ENCODE data around the gene MISFA.
A peak's percentile ranks its signal among the peaks of the same experiment; 100 is the strongest.
"Not testable (repeated sequence)": the region's sequence is repeated elsewhere in the genome, so short reads cannot be mapped to it uniquely, and the experiment has no call there.

Gene MISFA

DNA sequence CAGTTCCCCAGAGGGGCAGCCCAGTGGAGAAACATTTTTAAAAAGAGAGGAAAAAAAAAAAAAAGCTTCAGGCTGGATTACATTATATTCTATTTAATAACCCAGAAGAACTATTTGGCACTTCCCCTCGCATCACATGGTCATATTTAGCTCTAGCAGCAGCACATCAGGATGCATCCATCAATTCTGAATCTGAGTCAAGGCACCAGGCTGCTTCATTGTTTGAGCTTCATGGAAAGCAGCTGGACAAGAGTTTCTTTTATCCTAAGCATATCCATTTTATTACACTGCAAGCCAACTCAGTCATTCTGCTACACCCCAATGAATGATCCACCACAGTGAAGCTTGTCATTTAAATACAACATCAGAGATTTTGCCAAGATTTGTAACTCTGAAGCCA is 24.6 kb downstream of the MISFA start:
- Histone ChIP-seq H3K4me2 (ENCODE audit: low read length) (no peak overlapping the region), H3K27me3 (ENCODE audit: control insufficient read depth, insufficient read depth, low read length) (no peaks in the 10 kb centered on the region), H3K9ac (ENCODE audit: low read depth, low read length) (no peak overlapping the region), H3K9me3 (replicated peaks; ENCODE audit: low read length) (no peaks in the 10 kb centered on the region), H3K36me3 (ENCODE audit: insufficient read depth, low read length) (no peaks in the 10 kb centered on the region), H3K4me1 (ENCODE audit: control insufficient read depth, insufficient read depth, low read length) (peaks cover under 1% of the 10 kb centered on the region), H3K4me3 (ENCODE audit: low read length) (no peak overlapping the region)

DNA sequence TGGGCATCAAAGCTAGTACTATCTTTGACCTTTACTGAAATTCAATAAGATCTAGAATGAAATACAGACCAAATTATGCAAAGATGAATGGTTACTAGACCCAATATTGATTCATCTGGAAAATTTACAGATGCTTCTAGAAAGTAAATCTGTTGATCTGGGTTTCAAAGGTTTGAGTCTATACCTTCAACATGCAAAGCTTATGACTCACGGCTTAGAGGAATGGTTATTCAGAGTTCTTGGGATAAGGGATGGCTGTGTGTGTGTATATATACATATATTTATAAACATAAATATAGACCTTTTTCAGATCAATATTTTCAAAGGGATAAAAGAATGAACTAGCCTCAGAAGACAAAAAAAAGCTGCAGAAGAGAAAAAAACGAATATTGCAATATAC is 33.3 kb downstream of the MISFA start:
- Histone ChIP-seq H3K4me1 (ENCODE audit: control insufficient read depth, insufficient read depth, low read length) (peaks cover 5% of the 10 kb centered on the region), H3K27me3 (ENCODE audit: control insufficient read depth, insufficient read depth, low read length) (no peaks in the 10 kb centered on the region), H3K36me3 (ENCODE audit: insufficient read depth, low read length) (no peaks in the 10 kb centered on the region), H3K4me3 (ENCODE audit: low read length) (peak overlapping the region; percentile 89), H3K9ac (ENCODE audit: low read depth, low read length) (peak overlapping the region; percentile 95), H3K9me3 (replicated peaks; ENCODE audit: low read length) (no peaks in the 10 kb centered on the region), H3K4me2 (ENCODE audit: low read length) (peak overlapping the region; percentile 92)

DNA sequence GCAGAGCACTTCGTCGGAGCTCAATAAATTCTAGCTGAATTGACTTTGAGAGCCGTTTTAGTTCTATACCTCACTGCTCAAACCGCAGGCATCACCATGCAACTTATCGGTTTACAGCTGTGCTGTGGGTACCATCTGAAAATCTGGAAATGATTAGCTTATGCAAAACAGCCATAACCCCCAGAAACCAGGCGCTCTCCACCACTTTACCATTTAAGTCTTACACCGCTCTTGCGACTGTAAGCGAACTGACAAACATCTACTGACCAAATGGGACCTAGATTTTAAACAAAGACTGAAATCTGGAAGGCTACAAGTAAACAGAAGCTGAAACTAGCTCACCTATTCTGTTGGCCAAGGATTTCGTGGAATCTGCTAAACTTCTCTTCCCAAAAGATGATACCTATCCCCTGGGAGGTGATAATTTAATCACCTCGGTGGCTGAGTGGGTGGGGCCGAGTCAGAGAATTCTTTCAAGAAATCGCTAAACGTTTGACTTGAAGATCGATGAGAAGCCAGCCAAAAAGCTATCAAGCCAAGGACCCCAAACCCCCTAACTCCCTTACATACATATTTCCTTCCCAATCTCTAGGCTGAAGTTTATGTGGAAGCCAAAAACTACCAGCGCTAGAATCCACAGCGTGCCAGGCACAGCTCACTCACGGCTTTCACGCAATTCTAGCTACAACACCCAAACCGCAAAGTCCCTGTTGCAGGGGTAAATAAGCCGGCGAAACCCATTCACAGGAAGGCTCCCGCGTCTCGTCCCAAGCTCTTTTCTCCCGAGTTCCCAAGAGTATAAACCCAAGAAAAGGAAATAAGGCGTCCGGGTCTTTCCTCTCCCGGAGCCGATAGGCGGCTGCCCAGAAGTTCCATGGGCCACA is 33.9 kb downstream of the MISFA start:
- Histone ChIP-seq H3K36me3 (ENCODE audit: insufficient read depth, low read length) (no peaks in the 10 kb centered on the region), H3K4me2 (ENCODE audit: low read length) (peak overlapping the region; percentile 92), H3K27me3 (ENCODE audit: control insufficient read depth, insufficient read depth, low read length) (no peaks in the 10 kb centered on the region), H3K4me1 (ENCODE audit: control insufficient read depth, insufficient read depth, low read length) (peaks cover 5% of the 10 kb centered on the region), H3K9me3 (replicated peaks; ENCODE audit: low read length) (no peaks in the 10 kb centered on the region), H3K9ac (ENCODE audit: low read depth, low read length) (peak overlapping the region; percentile 95), H3K4me3 (ENCODE audit: low read length) (peak overlapping the region; percentile 89)

DNA sequence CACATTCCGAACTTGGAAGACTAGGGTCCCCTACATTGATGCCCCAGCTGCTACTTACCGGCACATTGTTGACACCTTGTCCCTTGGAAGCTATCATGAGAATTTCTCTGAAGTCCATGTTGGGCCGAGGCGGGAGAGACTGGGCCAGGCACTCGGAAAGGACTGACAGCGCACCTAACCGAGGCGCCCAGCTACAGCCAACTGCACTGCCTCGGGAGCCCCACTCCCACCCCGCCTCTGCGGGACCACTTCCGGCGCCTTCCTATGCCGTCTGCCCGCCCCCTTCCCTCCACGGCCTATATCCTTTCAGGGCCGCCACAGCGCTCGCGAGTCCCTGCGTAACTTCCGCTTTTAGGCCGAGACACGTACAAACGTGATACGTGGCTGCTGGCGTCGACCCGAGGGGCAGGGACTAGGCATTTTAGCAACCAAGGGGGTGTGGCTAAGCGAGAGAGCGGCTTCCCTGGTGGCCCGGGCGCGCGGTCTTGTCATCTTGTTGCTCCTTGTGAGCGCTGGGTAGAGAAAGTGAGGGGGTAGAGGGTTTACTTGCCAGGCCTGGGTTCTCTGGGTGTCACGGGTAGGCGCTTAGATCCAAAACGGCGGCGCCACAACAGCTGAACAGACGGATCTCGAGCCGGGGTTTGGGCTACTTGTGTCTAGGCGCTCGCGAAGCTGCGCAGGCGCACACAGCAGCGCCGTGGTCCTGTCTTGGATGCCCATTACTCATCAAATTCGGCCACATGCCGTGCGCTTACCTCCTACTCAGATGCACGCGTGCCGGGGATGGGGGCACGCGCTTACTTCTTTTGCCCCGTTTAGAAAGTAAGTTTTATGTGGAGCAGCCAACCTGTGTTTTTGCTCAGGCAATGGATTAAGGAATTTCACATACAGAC is 34.8 kb downstream of the MISFA start, which contains the start of gene SPTY2D1:
Gene SPTY2D1 (minus strand): TSS at position 203 of the 893 bp plus-strand sequence. CDS start 85 bp downstream, at position 118.
- H3K4me1 ChIP-seq (ENCODE audit: control insufficient read depth, insufficient read depth, low read length): peaks cover 5% of the 10 kb centered on the region
- H3K4me2 ChIP-seq (ENCODE audit: low read length): peak within 1 kb of the TSS; percentile 92
- H3K27me3 ChIP-seq (ENCODE audit: control insufficient read depth, insufficient read depth, low read length): peaks cover 3% of the 10 kb centered on the region
- peak within 1 kb of the TSS; percentile 95 for H3K9ac ChIP-seq (ENCODE audit: low read depth, low read length)
- H3K9me3 ChIP-seq (replicated peaks; ENCODE audit: low read length): no peaks in the 10 kb centered on the region
- H3K4me3 ChIP-seq (ENCODE audit: low read length): peak within 1 kb of the TSS; percentile 89
- H3K36me3 ChIP-seq (ENCODE audit: insufficient read depth, low read length): no peaks in the 10 kb centered on the region

DNA sequence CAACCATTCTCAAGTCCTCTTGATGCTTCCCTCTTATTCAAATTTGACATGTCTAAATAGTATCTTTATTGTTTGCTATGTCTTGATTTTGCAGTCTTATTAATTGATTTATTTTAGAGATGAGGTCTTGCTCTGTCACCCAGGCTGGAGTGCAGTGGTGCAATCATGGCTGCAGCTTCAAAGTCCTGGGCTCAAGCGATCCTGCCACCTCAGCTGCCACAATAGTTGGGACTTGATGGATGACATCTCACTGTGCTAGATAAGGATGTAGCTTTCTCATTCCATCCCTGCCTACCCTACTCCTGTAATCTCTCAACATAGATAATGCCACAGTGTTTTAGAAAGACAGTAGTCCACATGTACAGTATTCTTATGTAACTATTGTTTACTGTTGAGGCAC is 42.1 kb downstream of the MISFA start:
- H3K9me3 ChIP-seq (replicated peaks; ENCODE audit: low read length): no peaks in the 10 kb centered on the region
- H3K9ac ChIP-seq (ENCODE audit: low read depth, low read length): no peak overlapping the region
- H3K27me3 ChIP-seq (ENCODE audit: control insufficient read depth, insufficient read depth, low read length): peaks cover 16% of the 10 kb centered on the region
- H3K4me2 ChIP-seq (ENCODE audit: low read length): no peak overlapping the region
- no peaks in the 10 kb centered on the region for H3K36me3 ChIP-seq (ENCODE audit: insufficient read depth, low read length)
- no peak overlapping the region for H3K4me3 ChIP-seq (ENCODE audit: low read length)
- H3K4me1 ChIP-seq (ENCODE audit: control insufficient read depth, insufficient read depth, low read length): no peaks in the 10 kb centered on the region

DNA sequence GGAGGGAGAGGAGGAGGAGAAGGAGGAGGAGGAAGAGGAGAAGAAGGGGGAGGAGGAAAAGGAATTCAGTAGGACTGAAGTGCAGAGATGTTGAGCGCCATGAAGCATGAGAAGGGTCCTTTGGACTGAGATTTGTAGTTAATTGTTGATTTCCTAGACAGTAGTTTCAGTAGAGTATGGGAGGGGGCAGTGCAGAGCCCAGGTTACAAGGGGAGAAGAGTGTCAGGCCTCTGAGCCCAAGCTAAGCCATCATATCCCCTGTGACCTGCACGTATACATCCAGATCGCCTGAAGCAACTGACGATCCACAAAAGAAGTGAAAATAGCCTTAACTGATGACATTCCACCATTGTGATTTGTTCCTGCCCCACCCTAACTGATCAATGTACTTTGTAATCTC is 43.4 kb downstream of the MISFA start:
- H3K36me3 ChIP-seq (ENCODE audit: insufficient read depth, low read length); H3K9ac ChIP-seq (ENCODE audit: low read depth, low read length); H3K4me1 ChIP-seq (ENCODE audit: control insufficient read depth, insufficient read depth, low read length); H3K4me3 ChIP-seq (ENCODE audit: low read length); H3K4me2 ChIP-seq (ENCODE audit: low read length); H3K9me3 ChIP-seq (replicated peaks; ENCODE audit: low read length): not testable (repeated sequence)
- peaks cover 16% of the 10 kb centered on the region for H3K27me3 ChIP-seq (ENCODE audit: control insufficient read depth, insufficient read depth, low read length)

DNA sequence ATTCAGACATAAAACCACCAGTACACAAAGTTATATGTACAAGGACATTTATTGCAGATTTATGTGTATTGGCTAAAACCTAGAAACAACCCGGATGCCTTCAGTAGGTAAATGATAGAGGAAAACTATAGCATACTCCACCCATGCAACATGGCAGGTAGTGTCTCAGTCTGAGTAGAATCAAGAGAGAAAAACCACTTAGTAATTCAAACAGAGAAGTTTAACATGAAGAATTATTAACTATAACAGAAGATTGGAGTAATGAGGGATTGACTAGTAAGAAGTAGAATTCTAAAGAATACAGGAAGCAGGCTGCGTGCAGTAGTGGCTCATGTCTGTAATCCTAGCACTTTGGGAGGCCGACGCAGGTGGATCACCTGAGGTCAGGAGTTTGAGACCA is 50.8 kb downstream of the MISFA start:
- no peaks in the 10 kb centered on the region for H3K36me3 ChIP-seq (ENCODE audit: insufficient read depth, low read length)
- no peaks in the 10 kb centered on the region for H3K27me3 ChIP-seq (ENCODE audit: control insufficient read depth, insufficient read depth, low read length)
- no peak overlapping the region for H3K9ac ChIP-seq (ENCODE audit: low read depth, low read length)
- H3K4me1 ChIP-seq (ENCODE audit: control insufficient read depth, insufficient read depth, low read length): no peaks in the 10 kb centered on the region
- no peaks in the 10 kb centered on the region for H3K9me3 ChIP-seq (replicated peaks; ENCODE audit: low read length)
- H3K4me2 ChIP-seq (ENCODE audit: low read length): no peak overlapping the region
- no peak overlapping the region for H3K4me3 ChIP-seq (ENCODE audit: low read length)

DNA sequence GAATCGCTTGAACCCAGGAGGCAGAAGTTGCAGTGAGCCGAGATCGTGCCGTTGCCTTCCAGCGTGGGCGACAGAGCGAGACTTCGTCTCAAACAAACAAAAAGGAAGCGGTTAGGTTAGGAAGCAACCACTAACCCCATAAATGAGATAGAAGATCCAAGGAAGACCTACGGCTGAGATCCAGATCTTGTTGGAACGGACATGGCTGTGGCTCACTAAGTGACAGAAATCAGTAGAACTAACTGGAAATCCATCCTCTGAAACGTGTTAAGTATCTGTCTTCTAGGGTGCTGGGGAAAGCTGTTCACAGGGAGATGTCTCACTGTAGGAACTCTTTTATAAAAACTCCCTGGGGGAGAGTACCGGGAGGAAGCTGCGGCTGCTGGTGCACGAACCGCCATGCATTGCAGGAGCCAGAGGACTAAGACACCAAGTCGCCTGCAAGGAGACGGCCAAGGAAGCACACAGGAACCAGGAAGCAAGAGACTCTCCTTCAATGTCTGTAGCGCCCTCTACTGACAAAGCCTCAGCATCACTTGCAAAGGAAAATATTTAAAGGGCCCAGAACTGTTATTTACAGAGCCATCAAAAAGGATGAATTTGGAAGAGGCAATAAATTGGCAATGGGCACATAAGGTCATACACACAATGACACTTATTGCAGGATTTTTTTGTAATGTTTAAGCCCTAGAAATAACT is 51.4 kb downstream of the MISFA start:
- no peak overlapping the region for H3K4me3 ChIP-seq (ENCODE audit: low read length)
- no peak overlapping the region for H3K9ac ChIP-seq (ENCODE audit: low read depth, low read length)
- no peaks in the 10 kb centered on the region for H3K27me3 ChIP-seq (ENCODE audit: control insufficient read depth, insufficient read depth, low read length)
- H3K36me3 ChIP-seq (ENCODE audit: insufficient read depth, low read length): no peaks in the 10 kb centered on the region
- H3K9me3 ChIP-seq (replicated peaks; ENCODE audit: low read length): no peaks in the 10 kb centered on the region
- H3K4me1 ChIP-seq (ENCODE audit: control insufficient read depth, insufficient read depth, low read length): no peaks in the 10 kb centered on the region
- no peak overlapping the region for H3K4me2 ChIP-seq (ENCODE audit: low read length)
